Osteocyte (in vitro differentiated cells): ENCODE results near the gene ALPK3. TPM values are rescaled to one million over a fixed set of nuclear protein-coding genes. Genes with fewer than 3 reads are reported as not detected.
A peak's percentile ranks its signal among the peaks of the same experiment; 100 is the strongest.

Experiments used
- DNase-seq: peaks from one replicate; pipeline ENCODE4 v3.0.0; 2021; ENCODE audit warnings: mixed read lengths; ENCODE audit not compliant: unreplicated experiment; ENCODE audit errors: extremely low spot score
- H3K27ac Mint-ChIP-seq: one replicate; pipeline ENCODE4 v1.8.0; 2021; ENCODE audit warnings: mild to moderate bottlenecking, mixed read lengths; ENCODE audit not compliant: unreplicated experiment
- H3K27me3 Mint-ChIP-seq: one replicate; pipeline ENCODE4 v1.8.0; 2021; ENCODE audit warnings: mixed read lengths; ENCODE audit not compliant: unreplicated experiment
- H3K36me3 Mint-ChIP-seq: one replicate; pipeline ENCODE4 v1.8.0; 2021; ENCODE audit warnings: mixed read lengths; ENCODE audit not compliant: unreplicated experiment
- H3K4me1 Mint-ChIP-seq: one replicate; pipeline ENCODE4 v1.8.0; 2021; ENCODE audit warnings: mixed read lengths; ENCODE audit not compliant: unreplicated experiment
- H3K4me3 Mint-ChIP-seq: one replicate; pipeline ENCODE4 v1.8.0; 2021; ENCODE audit warnings: mild to moderate bottlenecking, moderate library complexity, mixed read lengths; ENCODE audit not compliant: unreplicated experiment
- H3K9me3 Mint-ChIP-seq: one replicate; pipeline ENCODE4 v1.8.0; 2021; ENCODE audit warnings: mixed read lengths; ENCODE audit not compliant: unreplicated experiment
- total RNA-seq: library from RNA; stranded (reverse); gene quantifications from 2 replicates; pipeline ENCODE4 v1.2.1, GENCODE V29; 2021
- TF ChIP-seq, protein P1 (sequence below): fragments of 200-600 bp; sonication (generic); IDR thresholded peaks from 2 replicates; pipeline ENCODE4 v1.5.0; 2021; ENCODE audit warnings: antibody characterized with exemption, mild to moderate bottlenecking, moderate library complexity

ALPK3 gene
- total RNA-seq, 1 donor from 2014 or later: 0.27 TPM

DNA sequence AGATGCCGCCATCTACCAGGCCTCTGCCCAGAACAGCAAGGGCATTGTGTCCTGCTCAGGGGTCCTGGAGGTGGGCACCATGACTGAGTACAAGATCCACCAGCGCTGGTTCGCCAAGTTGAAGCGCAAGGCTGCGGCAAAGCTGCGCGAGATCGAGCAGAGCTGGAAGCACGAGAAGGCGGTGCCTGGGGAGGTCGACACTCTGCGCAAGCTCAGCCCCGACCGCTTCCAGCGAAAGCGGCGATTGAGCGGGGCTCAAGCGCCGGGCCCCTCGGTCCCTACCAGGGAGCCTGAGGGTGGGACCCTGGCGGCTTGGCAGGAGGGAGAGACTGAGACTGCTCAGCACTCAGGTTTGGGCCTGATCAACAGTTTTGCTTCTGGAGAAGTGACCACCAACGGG is 22.6 kb downstream of the ALPK3 start:
- Mint-ChIP-seq H3K27ac (no peak overlapping the region), H3K27me3 (peaks cover 15% of the 10 kb centered on the region), H3K9me3 (no peaks in the 10 kb centered on the region), H3K4me1 (peaks cover 21% of the 10 kb centered on the region), H3K36me3 (no peaks in the 10 kb centered on the region), H3K4me3 (no peak overlapping the region)
- no peak for DNase-seq
- TF ChIP-seq, protein P1, sequence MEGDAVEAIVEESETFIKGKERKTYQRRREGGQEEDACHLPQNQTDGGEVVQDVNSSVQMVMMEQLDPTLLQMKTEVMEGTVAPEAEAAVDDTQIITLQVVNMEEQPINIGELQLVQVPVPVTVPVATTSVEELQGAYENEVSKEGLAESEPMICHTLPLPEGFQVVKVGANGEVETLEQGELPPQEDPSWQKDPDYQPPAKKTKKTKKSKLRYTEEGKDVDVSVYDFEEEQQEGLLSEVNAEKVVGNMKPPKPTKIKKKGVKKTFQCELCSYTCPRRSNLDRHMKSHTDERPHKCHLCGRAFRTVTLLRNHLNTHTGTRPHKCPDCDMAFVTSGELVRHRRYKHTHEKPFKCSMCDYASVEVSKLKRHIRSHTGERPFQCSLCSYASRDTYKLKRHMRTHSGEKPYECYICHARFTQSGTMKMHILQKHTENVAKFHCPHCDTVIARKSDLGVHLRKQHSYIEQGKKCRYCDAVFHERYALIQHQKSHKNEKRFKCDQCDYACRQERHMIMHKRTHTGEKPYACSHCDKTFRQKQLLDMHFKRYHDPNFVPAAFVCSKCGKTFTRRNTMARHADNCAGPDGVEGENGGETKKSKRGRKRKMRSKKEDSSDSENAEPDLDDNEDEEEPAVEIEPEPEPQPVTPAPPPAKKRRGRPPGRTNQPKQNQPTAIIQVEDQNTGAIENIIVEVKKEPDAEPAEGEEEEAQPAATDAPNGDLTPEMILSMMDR: no peak

DNA sequence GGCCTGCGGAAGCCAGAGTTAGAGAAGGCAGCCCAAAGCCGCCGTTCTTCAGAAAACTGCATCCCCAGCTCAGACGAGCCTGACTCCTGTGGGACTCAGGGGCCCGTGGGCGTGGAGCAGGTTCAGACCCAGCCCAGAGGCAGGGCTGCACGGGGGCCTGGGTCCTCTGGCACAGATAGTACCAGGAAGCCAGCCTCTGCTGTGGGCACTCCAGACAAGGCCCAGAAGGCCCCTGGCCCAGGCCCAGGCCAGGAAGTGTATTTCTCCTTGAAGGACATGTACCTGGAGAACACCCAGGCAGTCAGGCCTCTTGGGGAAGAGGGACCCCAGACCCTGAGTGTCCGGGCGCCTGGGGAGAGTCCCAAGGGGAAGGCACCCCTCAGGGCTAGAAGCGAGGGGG is 23.1 kb downstream of the ALPK3 start:
- TF ChIP-seq, protein P1: no peak
- Mint-ChIP-seq H3K4me3 (no peak overlapping the region), H3K4me1 (peaks cover 26% of the 10 kb centered on the region), H3K27ac (peak overlapping the region; percentile 79), H3K27me3 (peaks cover 15% of the 10 kb centered on the region), H3K9me3 (no peaks in the 10 kb centered on the region), H3K36me3 (no peaks in the 10 kb centered on the region)
- no peak for DNase-seq

DNA sequence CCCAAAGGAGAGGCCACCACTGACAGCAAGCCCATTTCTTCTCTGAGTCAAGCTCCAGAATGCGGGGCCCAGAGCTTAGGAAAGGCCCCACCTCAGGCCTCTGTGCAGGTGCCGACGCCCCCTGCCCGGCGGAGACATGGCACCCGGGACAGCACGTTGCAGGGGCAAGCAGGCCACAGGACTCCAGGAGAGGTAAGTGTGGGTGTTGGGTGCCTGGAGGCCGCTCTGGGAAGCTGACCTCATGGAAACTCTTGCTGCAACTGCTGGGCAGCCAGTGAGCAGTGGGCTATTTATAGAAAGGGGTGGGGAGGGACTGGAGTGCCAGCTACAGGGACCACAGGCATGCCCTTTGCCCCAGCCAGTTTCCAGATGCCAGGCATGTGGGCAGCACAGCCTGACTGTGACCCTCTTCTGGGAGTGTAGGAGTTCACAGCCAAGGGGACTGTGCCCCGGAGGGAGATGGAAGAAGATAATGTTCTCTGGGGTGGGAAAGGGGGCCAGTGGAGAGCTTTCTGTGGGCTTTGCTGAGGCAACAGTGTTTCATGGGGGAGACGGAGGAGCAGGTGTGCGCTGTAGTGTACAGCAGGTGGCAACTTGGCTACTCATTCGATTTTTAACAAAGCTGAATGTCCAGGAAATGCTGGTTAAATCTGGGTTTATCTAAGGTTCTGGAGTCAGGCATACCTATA is 23.7 kb downstream of the ALPK3 start:
- Mint-ChIP-seq H3K4me3 (no peak overlapping the region), H3K27me3 (peaks cover 15% of the 10 kb centered on the region)

DNA sequence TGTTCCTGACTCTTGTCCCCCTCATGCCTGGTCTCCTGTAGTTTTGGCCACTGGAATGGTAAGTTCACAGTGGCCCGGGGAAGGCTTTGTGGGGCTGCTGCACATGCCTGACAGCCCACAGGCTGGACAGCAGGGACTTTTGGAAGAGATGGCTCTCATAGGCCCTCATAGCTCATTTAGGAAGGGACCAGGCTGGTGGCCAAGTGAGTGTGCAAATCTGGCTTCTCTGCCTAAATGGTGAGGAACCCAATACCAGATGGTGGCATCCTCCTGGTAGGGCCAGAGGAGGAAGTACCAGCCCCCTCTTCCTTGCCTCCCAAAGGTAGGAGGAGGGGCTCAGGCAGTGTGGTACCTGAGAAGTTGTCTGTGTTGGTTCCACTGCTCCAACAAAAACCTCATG is 25.6 kb downstream of the ALPK3 start:
- no peak for DNase-seq
- Mint-ChIP-seq H3K36me3 (peaks cover 5% of the 10 kb centered on the region), H3K9me3 (peaks cover 11% of the 10 kb centered on the region), H3K4me1 (peaks cover 29% of the 10 kb centered on the region), H3K27me3 (peaks cover 5% of the 10 kb centered on the region), H3K4me3 (no peak overlapping the region), H3K27ac (no peak overlapping the region)
- TF ChIP-seq, protein P1: no peak

More for the DNA sequence above, 23.7 kb downstream of the ALPK3 start:
- TF ChIP-seq, protein P1: no peak
- no peak for DNase-seq
- H3K9me3 Mint-ChIP-seq: no peaks in the 10 kb centered on the region
- H3K36me3 Mint-ChIP-seq: no peaks in the 10 kb centered on the region
- peaks cover 29% of the 10 kb centered on the region for H3K4me1 Mint-ChIP-seq
- peak overlapping the region; percentile 79 for H3K27ac Mint-ChIP-seq

DNA sequence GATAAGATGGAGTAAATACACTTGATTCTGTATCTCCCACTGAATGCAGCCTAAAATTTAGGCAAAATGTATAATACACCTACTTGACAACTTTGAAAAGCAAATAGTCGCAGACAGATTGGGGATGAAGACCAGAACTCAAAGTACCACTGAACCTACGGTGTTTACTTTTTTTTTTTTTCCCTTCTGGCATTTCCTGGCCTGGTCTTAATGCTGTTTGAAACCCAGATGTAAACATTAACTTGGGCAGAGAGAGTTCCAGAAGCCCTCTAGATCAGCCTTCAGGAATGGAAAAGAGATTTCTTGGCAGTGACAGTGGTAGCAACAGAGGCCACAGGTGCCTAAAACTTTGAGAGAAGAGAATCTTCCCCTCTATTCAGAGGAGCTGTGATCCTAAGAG is 27.8 kb downstream of the ALPK3 start:
- Mint-ChIP-seq H3K4me3 (no peak overlapping the region), H3K27ac (no peak overlapping the region), H3K9me3 (peaks cover 13% of the 10 kb centered on the region), H3K36me3 (peaks cover 5% of the 10 kb centered on the region), H3K27me3 (peaks cover 5% of the 10 kb centered on the region), H3K4me1 (peaks cover 23% of the 10 kb centered on the region)
- TF ChIP-seq, protein P1: no peak
- DNase-seq: no peak
